GM19025 (cell line): Measurements from ENCODE around the gene IFIT3.

ENCODE experiments used
- ATAC-seq: cut with Tn5 transposase; IDR thresholded peaks from one replicate; pipeline ENCODE4 v1.9.1; 2021; ENCODE audit warnings: mild to moderate bottlenecking, low read depth, moderate library complexity; ENCODE audit not compliant: unreplicated experiment

The IFIT3 gene

GRCh38 chr10:89384474-89385340 lies 56.9 kb downstream of the IFIT3 start:
- ATAC-seq = no peak

DNA sequence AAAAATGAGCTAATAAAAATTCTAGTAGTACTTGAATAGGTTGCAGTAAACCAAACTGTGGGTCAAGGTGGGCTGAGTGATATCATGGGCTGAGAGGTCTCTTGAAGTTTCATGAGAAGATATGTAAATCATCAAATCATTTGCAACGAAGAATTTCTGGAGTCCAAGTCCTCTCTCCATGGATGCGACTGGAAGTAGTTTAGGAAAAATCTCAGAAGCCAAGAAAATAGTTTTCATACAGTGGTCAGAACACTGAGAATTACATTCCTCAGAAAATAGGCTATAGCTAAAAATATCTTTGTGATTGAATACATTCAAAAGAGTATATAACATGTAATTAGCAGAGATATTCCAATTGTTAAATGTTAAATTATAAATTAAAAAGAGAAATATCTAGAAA lies 61.0 kb downstream of the IFIT3 start:
- no peak for ATAC-seq

DNA sequence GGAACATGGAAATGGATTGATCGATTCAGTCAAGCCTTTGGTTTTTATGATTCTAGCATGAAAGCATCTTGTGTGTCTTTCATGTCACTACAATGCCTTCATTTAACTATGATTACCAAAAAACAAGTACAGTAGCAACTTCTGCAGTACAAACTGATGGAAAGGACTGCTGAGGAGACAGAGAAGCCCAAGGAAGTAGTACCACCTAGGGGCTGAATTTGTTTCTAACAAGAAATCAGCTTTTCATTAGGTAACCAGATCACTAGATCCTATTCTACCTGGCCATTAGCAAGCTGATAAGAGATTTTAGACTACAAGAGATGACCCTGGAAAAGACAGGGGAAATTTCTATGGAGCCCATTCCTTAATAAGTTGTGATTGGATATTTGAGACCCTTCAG lies 61.5 kb downstream of the IFIT3 start:
- ATAC-seq = no peak
